DMS153 treated with DMSO at 0.1 percent for 48 hours (cell line): ENCODE data around the gene LITAFD.
"Not testable (repeated sequence)": the region's sequence is repeated elsewhere in the genome, so short reads cannot be mapped to it uniquely, and the experiment has no call there.

Experiments used
- DNase-seq: peaks from one replicate; lab custom pipeline; 2025; ENCODE audit not compliant: unreplicated experiment; lab: John Stamatoyannopoulos, UW

The LITAFD gene

GRCh38 chr16:8882041-8882617 is at the start of gene LITAFD:
Gene LITAFD (plus strand): TSS chr16:8882351. CDS start chr16:8884356, 2,005 bp downstream.
- DNase-seq: no peak

GRCh38 chr16:8832717-8833105 is 49.4 kb upstream of the LITAFD start:
- no peak for DNase-seq

DNA sequence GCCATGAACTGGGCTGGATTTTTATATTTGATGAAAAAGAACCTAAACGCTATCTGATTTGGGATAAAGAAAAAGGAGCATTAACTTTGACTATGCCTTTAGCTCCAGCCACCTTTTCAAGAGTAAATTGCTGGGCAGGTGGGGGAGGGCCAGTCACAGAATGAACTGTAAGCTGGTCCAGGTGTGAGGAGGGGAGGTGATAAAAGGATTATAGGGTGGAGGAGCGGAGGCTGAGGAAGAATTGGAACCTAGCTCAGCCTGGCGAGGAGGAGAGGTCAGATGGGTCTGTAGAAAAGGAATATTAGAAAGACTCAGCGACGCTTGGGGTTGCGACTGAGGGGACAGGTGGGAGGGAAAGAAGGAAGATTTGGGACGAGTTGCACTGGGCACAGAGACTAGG is 45.4 kb upstream of the LITAFD start:
- DNase-seq: not testable (repeated sequence)

- not testable (repeated sequence) for DNase-seq
Measured at GRCh38 chr16:8837594-8837993, 44.6 kb upstream of the LITAFD start.

- not testable (repeated sequence) for DNase-seq
Measured at GRCh38 chr16:8842016-8842415, 40.1 kb upstream of the LITAFD start.

GRCh38 chr16:8843296-8843695 is 38.9 kb upstream of the LITAFD start:
- DNase-seq: not testable (repeated sequence)

GRCh38 chr16:8845699-8846298 is 36.4 kb upstream of the LITAFD start:
- DNase-seq: no peak

GRCh38 chr16:8846401-8846932 is 35.7 kb upstream of the LITAFD start:
- no peak for DNase-seq

- DNase-seq: no peak
Measured at GRCh38 chr16:8847145-8847544, 35.0 kb upstream of the LITAFD start.

- no peak for DNase-seq
Measured at GRCh38 chr16:8847623-8848022, 34.5 kb upstream of the LITAFD start.

- DNase-seq: no peak
Measured at GRCh38 chr16:8848231-8848938, 33.8 kb upstream of the LITAFD start.

GRCh38 chr16:8848939-8849391 is 33.2 kb upstream of the LITAFD start:
- no peak for DNase-seq

- DNase-seq: no peak
Measured at GRCh38 chr16:8849411-8850011, 32.6 kb upstream of the LITAFD start.

GRCh38 chr16:8850279-8850885 is 31.8 kb upstream of the LITAFD start:
- DNase-seq: no peak

DNA sequence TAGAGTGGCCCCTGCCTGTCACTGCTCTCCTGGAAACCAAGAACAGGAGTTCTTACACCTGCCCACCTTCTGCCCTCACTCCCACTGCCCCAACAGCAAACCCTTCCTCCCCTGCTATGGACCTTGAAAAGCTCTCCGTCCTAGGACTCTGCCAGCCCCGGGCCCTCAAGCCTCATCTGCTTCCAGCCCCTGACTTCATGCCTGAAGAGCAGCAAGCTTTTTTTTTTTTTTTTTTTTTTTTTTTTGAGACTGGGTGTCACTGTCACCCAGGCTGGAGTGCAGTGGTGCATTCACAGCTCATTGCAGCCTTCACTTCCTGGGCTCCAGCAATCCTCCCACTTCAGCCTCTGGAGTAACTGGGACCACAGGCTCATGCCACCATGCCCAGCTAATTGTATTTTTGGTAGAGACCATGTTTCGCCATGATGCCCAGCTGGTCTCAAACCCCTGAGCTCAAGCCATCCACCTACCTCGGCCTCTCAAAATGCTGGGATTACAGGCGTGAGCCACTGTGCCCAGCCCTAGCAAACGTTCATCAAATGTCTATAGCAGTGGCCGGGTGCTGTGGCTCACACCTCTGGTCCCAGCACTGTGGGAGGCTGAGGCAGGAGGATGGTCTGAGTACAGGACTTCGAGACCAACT is 30.3 kb upstream of the LITAFD start:
- no peak for DNase-seq

GRCh38 chr16:8852534-8852933 is 29.6 kb upstream of the LITAFD start:
- DNase-seq: no peak

DNA sequence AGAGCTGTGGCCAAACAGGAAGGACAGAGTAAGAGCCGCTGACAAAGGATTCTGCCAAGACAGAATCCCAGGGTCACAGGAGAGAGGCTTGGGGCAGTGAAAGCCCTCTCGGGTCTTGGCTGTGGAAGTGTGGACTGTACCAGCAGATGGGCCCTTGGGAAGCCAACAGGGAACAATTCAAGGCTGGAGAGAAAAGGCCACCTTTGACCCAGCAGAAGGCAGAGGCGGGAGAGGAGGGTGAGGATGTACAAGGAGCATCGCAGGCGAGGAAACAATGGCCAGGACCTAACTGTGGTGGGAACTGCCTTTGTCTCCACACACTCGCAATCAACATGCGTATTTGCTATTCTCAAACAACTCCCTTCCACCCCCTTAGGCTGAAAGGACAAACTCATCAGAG is 29.0 kb upstream of the LITAFD start:
- DNase-seq: no peak

DNA sequence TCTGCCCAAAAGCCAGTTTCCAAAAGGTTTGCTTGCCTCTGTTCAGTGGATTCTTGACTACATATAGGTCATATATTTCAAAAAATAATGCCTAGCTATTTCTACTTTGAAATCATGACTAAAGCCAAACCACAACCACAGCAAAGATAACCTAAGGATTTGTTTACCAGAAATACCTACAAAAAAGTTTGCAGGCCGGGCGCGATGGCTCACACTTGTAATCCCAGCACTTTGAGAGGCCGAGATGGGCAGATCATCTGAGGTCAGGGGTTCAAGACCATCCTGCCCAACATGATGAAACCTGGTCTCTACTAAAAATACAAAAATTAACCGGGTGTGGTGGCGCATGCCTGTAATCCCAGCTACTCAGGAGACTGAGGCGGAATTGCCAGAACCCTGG is 28.5 kb upstream of the LITAFD start:
- no peak for DNase-seq

GRCh38 chr16:8854298-8854948 is 27.7 kb upstream of the LITAFD start:
- DNase-seq: no peak

DNA sequence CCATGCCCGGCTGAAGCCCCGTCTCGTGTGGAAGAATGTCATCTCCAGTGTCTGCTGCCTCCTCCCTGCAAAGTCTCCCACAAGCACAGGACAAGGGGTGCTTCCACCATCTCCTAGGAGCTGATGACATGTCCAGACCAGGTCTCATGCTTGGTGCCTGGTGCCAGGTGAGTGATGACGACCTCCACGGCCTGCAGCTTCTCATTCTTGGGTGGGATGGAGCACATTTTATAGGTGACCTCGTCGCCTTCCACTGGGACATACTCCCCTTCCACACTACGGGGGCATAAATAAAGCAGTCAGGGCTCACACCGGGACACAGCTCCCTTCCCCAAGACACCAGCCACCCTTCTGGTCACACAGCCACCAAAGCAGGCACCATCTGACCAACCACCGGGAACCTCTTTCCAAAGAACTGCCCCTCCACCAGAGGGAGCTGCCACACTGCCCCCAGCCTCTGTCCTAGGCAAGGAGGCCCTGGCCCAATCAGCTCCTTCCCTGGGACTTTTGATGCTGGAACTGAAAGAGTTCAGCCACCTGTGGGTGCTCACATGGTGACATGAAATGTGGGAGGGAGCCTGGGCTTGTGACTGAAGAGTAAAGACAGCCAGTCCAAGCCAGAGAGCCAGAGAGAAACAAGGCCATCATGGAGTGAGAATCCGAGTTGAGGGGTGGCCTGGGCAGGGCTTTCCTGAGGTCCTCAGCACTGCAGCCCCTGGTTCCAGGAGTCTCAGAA is 26.9 kb upstream of the LITAFD start:
- no peak for DNase-seq
